HEK293 (cell line): ENCODE measurements around the gene PDGFD.

Experiments used
- FEZF1 ChIP-seq: fragments of 450-650 bp; formaldehyde crosslinking; IDR thresholded peaks from 2 replicates; pipeline ENCODE4 v1.5.1; 2016; ENCODE audit warnings: missing biosample characterization, missing genetic modification characterization
- PRDM1 ChIP-seq: fragments of 450-650 bp; formaldehyde crosslinking; IDR thresholded peaks from 2 replicates; pipeline ENCODE4; 2016; ENCODE audit warnings: missing biosample characterization, missing genetic modification characterization
- ZBTB26 ChIP-seq: fragments of 450-650 bp; formaldehyde crosslinking; optimal IDR thresholded peaks from 2 replicates; pipeline ENCODE3; 2016; ENCODE audit warnings: missing biosample characterization, mild to moderate bottlenecking, missing genetic modification characterization
- ZNF221 ChIP-seq: fragments of 450-650 bp; formaldehyde crosslinking; IDR thresholded peaks from 2 replicates; pipeline ENCODE4 v1.5.1; 2017; ENCODE audit warnings: missing biosample characterization, missing genetic modification characterization, borderline replicate concordance
- ZNF391 ChIP-seq: fragments of 450-650 bp; formaldehyde crosslinking; IDR thresholded peaks from 2 replicates; pipeline ENCODE4 v1.5.1; 2016; ENCODE audit warnings: low read depth, missing biosample characterization, missing genetic modification characterization, borderline replicate concordance
- ZNF501 ChIP-seq: fragments of 450-650 bp; formaldehyde crosslinking; IDR thresholded peaks from 2 replicates; pipeline ENCODE4 v1.5.1; 2016; ENCODE audit warnings: missing biosample characterization, missing genetic modification characterization
- ZNF580 ChIP-seq: fragments of 450-650 bp; formaldehyde crosslinking; IDR thresholded peaks from 2 replicates; pipeline ENCODE4 v1.5.1; 2016; ENCODE audit warnings: missing biosample characterization, missing genetic modification characterization
- ZNF776 ChIP-seq: fragments of 450-650 bp; formaldehyde crosslinking; IDR thresholded peaks from 2 replicates; pipeline ENCODE4 v1.5.0; 2017; ENCODE audit warnings: missing biosample characterization, missing genetic modification characterization, borderline replicate concordance
- TF ChIP-seq, protein P1 (sequence below): fragments of 450-650 bp; formaldehyde crosslinking; IDR thresholded peaks from 2 replicates; pipeline ENCODE4 v1.5.1; 2016; ENCODE audit warnings: missing biosample characterization, missing genetic modification characterization

- TF ChIP-seq FEZF1 (tag by site-specific recombination) (no peak), ZNF776 (tag by site-specific recombination) (no peak), ZNF501 (no peak), ZNF580 (no peak), ZNF391 (tag by site-specific recombination) (no peak), ZNF221 (no peak), ZBTB26 (no peak), PRDM1 (tag by site-specific recombination) (no peak)
- TF ChIP-seq, protein P1, sequence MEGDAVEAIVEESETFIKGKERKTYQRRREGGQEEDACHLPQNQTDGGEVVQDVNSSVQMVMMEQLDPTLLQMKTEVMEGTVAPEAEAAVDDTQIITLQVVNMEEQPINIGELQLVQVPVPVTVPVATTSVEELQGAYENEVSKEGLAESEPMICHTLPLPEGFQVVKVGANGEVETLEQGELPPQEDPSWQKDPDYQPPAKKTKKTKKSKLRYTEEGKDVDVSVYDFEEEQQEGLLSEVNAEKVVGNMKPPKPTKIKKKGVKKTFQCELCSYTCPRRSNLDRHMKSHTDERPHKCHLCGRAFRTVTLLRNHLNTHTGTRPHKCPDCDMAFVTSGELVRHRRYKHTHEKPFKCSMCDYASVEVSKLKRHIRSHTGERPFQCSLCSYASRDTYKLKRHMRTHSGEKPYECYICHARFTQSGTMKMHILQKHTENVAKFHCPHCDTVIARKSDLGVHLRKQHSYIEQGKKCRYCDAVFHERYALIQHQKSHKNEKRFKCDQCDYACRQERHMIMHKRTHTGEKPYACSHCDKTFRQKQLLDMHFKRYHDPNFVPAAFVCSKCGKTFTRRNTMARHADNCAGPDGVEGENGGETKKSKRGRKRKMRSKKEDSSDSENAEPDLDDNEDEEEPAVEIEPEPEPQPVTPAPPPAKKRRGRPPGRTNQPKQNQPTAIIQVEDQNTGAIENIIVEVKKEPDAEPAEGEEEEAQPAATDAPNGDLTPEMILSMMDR (tag by site-specific recombination): no peak
Measured at GRCh38 chr11:103920449-103920848, 243.5 kb downstream of the PDGFD start.
